ENCODE measurements around the gene RERE.

Gene RERE

GRCh38 chr1:8355439-8356255, 461.8 kb downstream of the RERE start:
- DNase-seq: no peak

- DNase-seq: no peak
Measured at GRCh38 chr1:8354038-8354437, 463.4 kb downstream of the RERE start.

DNA sequence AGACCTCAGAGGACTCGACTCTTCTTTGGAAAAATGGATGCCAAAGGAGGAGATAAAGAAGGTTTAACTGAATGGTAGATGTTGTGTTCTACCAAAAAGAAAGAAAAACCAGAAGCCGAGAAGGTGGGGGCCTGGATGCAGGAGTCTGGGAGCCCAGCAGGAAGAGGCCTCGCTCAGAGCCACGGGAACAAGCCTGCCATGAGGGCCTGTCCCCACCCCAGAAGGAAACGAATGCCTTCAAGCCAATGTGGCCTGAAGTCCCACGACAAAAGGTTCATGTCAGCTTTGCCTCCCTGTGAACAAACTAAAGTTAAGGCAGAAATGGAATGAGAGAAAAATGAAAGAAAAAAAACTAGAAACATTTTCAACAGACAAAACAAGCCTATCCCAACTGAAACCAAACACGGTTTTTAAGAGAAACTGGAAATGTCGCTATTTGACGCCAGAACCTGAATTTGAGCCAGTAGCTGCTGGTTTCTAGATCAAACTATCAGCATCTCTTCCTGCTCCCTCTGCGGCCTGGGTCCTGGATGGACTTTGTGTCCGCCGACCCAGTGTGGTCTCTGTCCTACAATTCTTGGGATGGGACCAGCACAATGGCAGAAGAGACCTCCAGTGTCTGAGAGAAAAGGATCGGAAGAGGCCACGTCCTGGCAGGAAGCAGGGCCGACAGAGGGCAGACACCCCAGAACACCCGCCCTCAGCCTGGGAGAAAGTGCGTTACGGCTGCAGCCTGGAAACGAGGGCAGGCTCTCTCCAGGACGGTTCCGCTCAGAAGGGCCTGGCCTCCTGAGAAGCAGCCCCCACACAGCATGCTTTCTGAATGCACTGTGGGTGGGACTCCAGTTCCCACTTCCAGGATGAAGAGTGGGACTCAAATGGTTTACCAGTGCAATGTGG, 464.3 kb downstream of the RERE start:
- DNase-seq: no peak

DNA sequence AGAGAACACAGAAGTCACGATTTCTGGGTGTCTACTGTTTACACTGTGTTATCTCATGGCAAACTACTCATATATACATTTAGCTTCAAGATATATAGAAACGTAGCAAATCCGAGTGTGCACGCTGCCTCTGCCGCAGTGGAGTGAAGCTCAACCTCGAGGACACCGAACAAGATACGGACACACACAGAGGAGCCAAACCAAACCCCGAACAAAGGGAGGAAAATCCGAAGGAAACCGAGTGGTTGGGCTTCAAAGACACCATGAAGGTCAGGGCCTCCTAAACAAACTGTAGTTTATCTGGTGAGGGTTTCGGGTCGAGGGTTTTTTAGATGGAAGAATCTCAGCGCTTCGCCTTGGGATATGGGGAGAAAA, 465.0 kb downstream of the RERE start:
- DNase-seq: no peak

DNA sequence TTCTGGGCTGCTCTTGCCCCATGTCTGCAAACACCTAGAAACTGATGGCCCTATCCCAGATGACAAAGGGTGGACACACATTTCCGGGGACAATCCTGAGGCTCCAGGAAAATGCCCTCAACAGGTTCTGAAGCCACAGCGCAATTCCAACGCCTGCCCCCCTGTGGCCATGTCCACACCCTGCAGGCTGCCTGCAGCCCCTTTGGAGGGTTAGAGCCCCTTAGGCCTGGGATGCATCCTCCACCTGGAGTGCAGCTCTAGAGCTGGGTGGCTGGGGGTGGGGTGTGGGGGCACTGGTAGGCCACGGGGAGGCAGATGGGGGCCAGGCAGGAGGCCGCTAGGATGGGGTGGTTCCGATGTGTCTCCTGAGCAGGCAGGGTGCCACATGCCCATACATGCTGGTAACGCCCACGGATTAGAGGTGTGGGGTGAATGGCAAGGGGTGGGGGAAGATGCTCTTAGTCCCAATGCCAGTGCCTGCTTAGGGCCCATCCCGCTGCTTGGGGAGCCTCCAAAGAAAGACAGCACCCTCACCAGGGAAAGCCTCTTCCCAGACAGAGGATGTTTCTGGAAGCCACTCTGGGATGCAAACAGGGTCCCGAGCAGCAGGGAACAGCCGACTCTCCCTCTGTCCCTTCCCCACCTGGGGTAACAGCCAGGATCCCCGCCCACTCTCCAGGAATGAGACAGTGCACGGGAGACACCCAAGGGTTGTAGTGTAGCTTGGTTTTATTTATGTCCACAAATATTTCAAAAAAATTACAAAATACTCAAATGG, 465.6 kb downstream of the RERE start:
- peak in 1 of 2 experiments; percentile 9 for DNase-seq

DNA sequence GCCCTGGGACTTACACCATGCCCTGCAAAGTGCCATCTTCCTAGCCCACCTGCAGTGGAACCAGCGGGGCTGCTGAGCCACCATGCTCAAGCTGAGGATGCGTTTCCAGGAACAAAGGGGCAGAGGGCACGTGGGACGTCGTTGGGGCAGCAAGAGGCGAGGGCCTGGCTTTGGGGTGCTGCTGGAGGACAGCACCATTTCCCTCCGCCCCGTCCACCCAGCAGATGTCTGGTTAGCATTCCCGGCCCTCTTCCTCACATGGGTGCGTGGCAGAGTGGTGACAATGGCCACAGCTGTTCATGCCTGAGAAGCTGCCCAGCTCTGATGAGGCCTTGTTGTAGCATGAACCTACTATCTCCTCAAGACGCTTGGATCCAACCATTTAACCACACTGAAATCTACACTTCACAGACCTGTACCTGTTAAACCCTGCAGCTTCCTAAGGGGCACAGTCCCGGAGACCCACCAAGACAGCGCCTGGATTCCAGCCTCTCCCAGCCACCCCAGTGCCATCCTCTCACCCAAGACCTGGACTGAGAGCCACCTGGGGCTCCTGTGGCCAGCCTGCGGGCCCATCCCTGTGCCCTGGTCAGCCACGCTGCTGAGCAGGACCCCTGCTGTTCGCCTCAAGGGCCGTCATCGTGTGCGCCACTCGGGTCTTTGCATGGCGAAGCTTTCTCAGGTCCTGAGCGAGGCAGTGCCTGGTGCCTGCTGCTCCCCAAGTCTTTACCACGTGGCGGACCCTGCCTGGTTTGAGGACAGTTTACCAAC, 466.3 kb downstream of the RERE start:
- DNase-seq: no peak

GRCh38 chr1:8349961-8350360, 467.5 kb downstream of the RERE start:
- DNase-seq: no peak

- DNase-seq: no peak
Measured at GRCh38 chr1:8349473-8349865, 468.0 kb downstream of the RERE start.

DNA sequence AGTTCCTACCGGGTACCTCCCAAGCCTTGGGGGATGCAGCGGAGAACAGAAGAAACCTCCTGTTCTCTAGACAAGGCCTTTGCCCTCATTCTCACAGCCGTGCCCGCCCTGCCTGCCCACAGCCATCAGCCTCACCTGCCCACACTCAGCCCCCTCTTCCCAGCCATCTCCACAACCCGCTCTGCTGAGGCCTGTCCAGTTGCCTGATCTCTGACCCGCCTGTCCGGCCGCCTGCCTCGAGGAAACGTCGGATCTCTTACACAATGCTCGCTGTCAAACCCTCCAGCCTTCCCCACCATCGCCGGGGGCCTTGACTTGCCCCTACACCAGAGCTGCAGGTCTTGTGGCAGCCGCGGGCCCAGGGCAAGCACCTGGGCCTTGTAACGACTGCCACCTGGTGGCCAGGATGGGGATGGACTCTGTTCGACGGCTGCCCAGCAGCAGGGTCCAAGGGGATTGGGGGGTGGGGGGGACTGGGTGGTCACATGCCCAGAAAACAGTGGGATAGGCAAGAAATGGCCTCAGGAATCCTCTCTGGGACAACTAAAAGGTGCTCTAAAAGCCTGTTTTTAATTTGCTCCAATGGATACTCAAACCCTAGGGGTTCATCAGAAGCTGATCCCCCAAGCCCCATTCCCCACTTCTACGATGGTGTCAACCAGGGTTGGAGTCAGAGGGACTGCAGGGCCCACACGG, 468.5 kb downstream of the RERE start:
- peak; percentile 65 to 66 for DNase-seq

DNA sequence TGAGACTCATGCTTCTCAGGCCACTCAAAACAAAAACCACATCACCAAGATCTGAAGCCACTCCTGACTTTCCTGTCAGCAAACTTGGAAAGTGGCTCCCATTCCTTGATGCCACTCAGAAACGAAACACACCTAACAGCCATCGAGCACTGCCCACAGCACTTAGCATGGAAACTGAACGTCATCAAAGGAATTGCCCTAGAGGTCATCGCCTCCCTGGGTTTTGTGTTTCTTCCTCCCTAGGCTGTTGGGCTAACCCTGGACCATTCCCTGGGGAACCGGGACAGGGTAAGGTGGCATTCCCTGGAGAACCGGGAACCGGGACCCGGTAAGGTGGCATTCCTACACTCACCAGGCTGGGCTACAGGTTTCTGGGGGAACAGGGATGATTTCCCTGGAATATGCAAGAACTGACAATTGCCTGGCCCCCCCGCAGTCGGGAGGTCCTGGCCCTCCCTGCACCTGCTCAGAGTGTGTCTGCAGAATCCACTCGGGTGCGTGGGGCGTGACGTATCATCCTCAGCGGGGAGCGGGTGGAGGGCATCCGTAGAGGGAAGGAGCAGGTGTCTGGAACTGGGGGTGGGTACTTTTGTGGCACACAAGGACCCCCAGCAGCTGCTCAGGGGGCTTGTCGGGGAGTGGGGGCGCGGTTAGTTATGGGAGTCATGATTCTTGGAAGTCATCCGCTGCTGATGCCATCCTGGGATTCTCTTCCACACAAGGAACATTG, 469.2 kb downstream of the RERE start:
- DNase-seq: no peak

- DNase-seq: no peak
Measured at GRCh38 chr1:8347635-8348034, 469.8 kb downstream of the RERE start.

GRCh38 chr1:8345621-8346415, 471.6 kb downstream of the RERE start:
- no peak for DNase-seq

DNA sequence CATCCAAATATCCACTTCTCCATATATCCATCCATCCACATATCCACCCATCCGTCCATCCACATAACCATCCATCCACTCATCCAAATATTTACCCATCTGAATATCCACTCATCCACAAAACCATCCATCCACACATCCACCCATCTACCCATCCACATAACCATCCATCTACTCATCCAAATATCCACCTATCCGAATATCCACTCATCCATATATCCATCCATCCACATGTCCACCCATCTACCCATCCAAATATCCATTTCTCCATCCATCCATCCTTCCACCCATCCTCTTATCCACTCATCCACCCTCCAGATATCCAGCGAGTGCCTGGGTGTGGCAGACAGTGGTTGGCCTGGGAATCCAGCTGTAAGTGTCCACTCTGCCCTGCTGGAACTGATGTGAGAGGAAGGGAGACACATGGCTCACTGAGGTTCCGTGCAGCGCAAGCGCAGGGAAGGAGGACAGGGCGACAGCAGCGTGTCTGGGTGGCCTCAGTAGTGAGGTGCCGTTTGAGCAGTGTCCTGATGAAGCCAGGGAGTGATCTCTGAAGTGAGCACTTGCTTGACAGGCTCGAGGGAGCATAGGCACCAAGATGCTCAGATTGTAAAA, 472.4 kb downstream of the RERE start:
- no peak for DNase-seq

- no peak for DNase-seq
Measured at GRCh38 chr1:8343464-8344001, 473.9 kb downstream of the RERE start.

DNA sequence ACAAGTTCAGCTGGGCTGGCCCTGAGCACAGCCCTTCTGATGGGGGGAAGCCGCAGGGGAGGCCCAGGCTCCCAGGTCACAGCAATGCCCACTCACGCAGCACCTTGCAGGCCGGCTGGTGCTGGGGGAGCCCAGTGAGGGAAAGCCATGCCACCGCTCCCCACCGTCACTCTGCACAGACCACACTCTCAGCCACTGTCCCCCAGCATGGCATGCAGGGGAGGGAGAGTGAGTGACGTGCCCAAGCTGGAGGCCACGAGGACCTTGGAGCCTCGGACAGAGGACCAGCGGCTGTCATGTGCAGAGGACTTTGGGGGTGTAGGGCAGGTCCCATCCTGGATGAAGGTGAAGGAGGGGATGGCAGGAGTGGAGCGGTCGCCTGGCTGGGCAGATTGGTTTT, 474.4 kb downstream of the RERE start:
- no peak for DNase-seq

DNA sequence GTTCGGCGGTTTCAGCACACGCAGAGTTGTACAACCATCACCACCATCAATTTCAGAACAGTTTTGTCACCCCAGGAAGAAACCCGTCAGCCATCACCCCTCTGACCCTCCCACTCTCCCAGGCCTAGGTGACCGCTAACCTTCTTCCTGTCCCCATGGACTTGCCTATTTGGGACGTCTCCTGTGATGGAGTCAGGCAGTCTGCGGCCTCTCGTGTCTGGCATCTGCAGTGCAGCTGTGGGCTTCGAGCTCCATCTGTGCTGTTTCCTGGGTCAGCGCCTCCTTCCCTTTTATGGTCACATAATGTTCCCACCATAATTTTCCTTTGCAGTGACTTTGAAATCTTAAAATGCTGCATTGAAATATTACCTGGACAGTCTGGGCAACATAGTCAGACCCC, 475.1 kb downstream of the RERE start:
- DNase-seq: no peak

DNA sequence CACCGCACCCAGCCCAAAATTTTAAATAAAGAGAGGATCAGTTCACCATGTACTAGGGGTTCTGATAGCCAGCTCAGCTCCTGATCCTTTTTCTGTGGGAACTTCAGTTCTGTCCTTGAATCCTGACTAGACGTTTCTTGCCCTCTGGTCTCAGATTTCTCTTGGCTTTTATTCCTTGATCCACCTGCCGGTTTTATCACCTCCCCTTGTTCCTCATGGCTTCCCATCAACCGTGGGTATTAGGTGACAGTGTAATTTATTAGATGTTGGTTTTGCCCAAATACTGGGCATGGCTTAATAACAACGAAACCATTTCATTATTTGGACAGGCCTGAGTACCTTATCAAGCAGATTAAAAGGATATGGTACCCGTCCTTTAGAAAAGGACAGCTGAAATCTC, 477.0 kb downstream of the RERE start:
- no peak for DNase-seq

DNA sequence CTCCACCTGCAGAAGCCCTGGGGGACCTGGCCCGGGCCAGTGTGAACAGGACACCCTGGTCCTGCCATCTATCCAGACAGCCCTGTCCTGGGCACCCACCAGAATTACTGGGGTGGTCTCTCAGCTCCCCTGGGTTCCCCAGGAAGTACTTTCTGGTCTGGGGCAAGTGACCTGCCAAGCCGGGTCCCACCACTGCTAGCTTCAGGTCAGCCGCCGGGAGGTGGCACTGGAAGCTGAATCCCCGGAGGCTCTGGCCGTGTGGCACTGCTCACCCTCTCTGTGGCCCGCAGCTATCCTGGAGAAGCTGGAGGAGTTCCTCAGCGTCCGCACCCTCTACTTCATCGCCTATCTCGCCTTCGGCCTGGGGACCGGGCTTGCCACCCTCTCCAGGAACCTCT, 478.2 kb downstream of the RERE start:
- no peak for DNase-seq

GRCh38 chr1:8338526-8339202, 478.8 kb downstream of the RERE start:
- no peak for DNase-seq

All from activated CD4-positive, alpha-beta T cell treated with anti-CD3 and anti-CD28 coated beads, Interleukin-2, amount 50 U/mL, for 4 hours (primary cell).